Endothelial cell (in vitro differentiated cells): ENCODE measurements around the gene DHX9. TPM values are rescaled to one million over a fixed set of nuclear protein-coding genes. Genes with fewer than 3 reads are reported as not detected.

Source experiments
- DNase-seq: peaks from one replicate; pipeline ENCODE4 v3.0.0; 2021; ENCODE audit warnings: low spot score
- H3K27ac Mint-ChIP-seq: one replicate; pipeline ENCODE4 v1.8.0; 2021; ENCODE audit warnings: mixed read lengths, inconsistent platforms; ENCODE audit not compliant: unreplicated experiment
- H3K27me3 Mint-ChIP-seq: one replicate; pipeline ENCODE4 v1.8.0; 2021; ENCODE audit warnings: mild to moderate bottlenecking, moderate library complexity, mixed read lengths, inconsistent platforms; ENCODE audit not compliant: unreplicated experiment
- H3K36me3 Mint-ChIP-seq: one replicate; pipeline ENCODE4 v1.8.0; 2021; ENCODE audit warnings: mild to moderate bottlenecking, low read depth, mixed read lengths, inconsistent platforms; ENCODE audit not compliant: unreplicated experiment
- H3K4me1 Mint-ChIP-seq: one replicate; pipeline ENCODE4 v1.8.0; 2021; ENCODE audit warnings: mild to moderate bottlenecking, mixed read lengths, inconsistent platforms; ENCODE audit not compliant: unreplicated experiment
- H3K4me3 Mint-ChIP-seq: one replicate; pipeline ENCODE4 v1.8.0; 2021; ENCODE audit warnings: mild to moderate bottlenecking, mixed read lengths, inconsistent platforms; ENCODE audit not compliant: unreplicated experiment
- H3K9me3 Mint-ChIP-seq: one replicate; pipeline ENCODE4 v1.8.0; 2021; ENCODE audit warnings: mixed read lengths, inconsistent platforms; ENCODE audit not compliant: unreplicated experiment
- long read RNA-seq: library from polyadenylated mRNA; unstranded; transcript quantifications from one replicate; pipeline ENCODE4 v2.0.0, GENCODE V29; 2020; ENCODE audit not compliant: unreplicated experiment
- total RNA-seq: library from RNA; stranded (reverse); fragmentation: NEBNext Ultra II Directional; extraction: Animal tissue kit (Norgen Biotek cat#: 25700); gene quantifications from one replicate; pipeline ENCODE4 v1.2.1, GENCODE V29; 2021; ENCODE audit not compliant: unreplicated experiment
- TF ChIP-seq, protein P1 (sequence below): fragments of 200-600 bp; sonication (generic); IDR thresholded peaks from one replicate; pipeline ENCODE4 v1.5.0; 2021; ENCODE audit warnings: antibody characterized with exemption; ENCODE audit not compliant: unreplicated experiment

DHX9 gene
- total RNA-seq = 182 TPM
- long read RNA-seq, full-length matches to known transcripts = 17 of 27 reads
- long read RNA-seq, partial matches to known transcripts = 7 of 27 reads
- long read RNA-seq, other reads (novel, unspliced or antisense) = 3 of 27 reads

DNA sequence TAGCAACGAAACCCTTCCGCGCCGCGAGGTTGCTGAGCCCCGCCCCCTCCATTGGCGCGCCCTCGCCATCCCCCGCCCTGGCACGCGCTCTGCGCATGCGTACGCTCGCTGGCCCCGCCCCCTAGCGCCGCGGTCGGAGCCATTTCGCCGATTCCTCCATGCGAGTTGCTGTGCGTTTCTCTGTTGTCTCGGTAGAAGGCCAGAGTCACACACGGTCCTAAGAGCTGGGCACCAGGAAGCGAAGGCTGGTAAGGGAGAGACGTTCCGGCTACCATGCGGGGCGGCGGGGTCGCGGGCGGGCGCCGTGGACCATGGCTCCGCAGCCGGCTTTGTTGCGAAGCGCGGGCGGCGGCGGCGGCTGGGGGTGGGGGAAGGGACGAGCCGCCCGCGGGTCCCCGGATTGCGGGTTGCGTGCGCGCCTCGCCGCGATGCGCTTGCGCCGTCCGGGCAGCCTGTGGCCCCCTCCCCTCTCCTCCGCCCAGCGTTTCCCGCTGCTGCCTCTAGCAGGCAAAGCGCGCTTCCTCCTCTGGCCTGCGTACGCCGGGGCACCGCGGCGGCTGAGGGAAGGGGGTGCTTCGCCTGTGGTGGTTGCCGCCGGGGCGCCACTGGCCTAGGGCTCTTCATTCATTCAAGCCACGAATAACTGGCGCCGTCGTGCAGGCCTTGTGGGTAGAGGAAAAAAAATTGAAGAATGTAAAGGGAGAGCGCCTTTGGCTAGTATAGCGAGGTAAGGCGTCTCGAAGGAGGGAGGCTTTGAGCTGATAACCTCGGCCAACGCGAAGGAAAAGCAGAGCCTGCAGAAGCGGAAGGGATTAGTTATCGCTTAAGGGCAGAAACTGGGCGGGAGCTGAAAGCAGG is at the start of gene DHX9:
Gene DHX9 (plus strand): TSS at position 139 of the 858 bp plus-strand sequence. CDS start 3,220 bp downstream, outside the sequence.
- H3K9me3 Mint-ChIP-seq = no peaks in the 10 kb centered on the region

DNA sequence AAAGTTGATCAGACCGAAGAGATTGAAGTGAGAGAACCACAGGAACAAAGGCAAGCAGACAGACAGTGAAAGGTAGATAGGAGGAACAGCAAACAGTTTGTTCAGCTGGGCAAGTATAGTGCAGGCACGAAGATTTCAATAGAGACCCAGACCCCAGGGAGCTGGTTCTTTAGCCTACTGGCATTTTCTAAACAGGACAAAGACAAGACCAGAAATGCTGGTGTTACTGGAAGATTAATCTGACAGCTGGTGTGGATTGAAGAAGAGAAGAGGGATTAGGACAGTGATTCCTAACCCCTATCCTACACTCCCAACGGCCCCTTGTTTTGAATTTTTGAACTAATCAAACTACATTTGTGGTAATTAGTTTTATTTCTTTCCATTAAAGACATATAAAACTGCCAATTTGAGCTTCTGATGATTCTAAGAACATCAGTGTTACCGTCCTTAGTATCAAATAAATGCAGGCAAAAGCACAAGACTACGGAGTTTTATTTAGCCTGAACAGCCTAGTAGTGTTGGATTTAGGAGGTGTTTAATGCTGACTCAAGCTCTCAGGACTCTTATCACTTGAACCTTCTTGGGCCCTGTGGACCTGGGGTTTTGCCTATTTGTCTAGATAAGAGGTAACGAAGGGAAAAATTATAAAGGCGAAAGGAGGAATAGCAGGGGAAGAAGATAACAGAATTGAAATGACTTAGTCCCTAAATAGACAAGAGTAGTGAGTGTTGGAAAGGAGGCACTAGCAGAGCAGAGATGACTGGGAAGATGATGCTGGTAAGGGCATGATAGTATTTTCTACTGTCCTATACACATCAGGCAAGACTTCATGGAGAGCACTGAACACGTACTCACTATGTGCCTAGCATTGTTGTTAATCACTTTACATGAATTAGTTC is 47.6 kb upstream of the DHX9 start:
- no peak overlapping the region for H3K4me3 Mint-ChIP-seq

More for the DNA sequence above, at the start of gene DHX9:
- Mint-ChIP-seq H3K27me3 (peaks cover 12% of the 10 kb centered on the region), H3K4me1 (peaks cover 34% of the 10 kb centered on the region), H3K4me3 (peak within 1 kb of the TSS; percentile 100), H3K36me3 (peaks cover 13% of the 10 kb centered on the region), H3K27ac (peak within 1 kb of the TSS; percentile 98)
- TF ChIP-seq, protein P1, sequence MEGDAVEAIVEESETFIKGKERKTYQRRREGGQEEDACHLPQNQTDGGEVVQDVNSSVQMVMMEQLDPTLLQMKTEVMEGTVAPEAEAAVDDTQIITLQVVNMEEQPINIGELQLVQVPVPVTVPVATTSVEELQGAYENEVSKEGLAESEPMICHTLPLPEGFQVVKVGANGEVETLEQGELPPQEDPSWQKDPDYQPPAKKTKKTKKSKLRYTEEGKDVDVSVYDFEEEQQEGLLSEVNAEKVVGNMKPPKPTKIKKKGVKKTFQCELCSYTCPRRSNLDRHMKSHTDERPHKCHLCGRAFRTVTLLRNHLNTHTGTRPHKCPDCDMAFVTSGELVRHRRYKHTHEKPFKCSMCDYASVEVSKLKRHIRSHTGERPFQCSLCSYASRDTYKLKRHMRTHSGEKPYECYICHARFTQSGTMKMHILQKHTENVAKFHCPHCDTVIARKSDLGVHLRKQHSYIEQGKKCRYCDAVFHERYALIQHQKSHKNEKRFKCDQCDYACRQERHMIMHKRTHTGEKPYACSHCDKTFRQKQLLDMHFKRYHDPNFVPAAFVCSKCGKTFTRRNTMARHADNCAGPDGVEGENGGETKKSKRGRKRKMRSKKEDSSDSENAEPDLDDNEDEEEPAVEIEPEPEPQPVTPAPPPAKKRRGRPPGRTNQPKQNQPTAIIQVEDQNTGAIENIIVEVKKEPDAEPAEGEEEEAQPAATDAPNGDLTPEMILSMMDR = no peak
- peak; percentile 97 for DNase-seq

DNA sequence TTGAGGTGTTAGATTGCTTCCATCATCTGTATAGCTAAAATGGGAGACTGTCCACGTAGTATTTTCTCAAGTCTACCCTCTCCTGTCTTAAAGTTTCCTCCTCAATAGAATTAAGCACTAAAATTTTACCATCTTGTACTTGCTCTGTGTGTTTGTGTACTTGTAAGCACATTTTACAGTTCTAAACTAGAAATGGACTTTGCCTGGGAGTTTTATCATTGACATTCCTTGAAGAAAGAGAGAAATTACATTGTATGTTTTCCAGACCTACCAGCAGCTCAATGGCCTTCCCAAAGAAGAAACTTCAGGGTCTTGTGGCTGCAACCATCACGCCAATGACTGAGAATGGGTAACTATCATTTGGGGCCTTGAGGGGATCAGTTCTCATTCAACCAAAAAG is 45.1 kb upstream of the DHX9 start:
- Mint-ChIP-seq H3K27me3 (peaks cover 2% of the 10 kb centered on the region), H3K9me3 (no peaks in the 10 kb centered on the region), H3K27ac (no peak overlapping the region), H3K36me3 (no peaks in the 10 kb centered on the region), H3K4me3 (peak overlapping the region; percentile 35), H3K4me1 (peaks cover 5% of the 10 kb centered on the region)
- TF ChIP-seq, protein P1 = no peak
- no peak for DNase-seq

More for the DNA sequence above, 47.6 kb upstream of the DHX9 start:
- peaks cover 6% of the 10 kb centered on the region for H3K4me1 Mint-ChIP-seq
- no peaks in the 10 kb centered on the region for H3K9me3 Mint-ChIP-seq
- H3K27me3 Mint-ChIP-seq = peaks cover 4% of the 10 kb centered on the region
- H3K36me3 Mint-ChIP-seq = no peaks in the 10 kb centered on the region
- H3K27ac Mint-ChIP-seq = no peak overlapping the region
- TF ChIP-seq, protein P1 = no peak
- DNase-seq = no peak

DNA sequence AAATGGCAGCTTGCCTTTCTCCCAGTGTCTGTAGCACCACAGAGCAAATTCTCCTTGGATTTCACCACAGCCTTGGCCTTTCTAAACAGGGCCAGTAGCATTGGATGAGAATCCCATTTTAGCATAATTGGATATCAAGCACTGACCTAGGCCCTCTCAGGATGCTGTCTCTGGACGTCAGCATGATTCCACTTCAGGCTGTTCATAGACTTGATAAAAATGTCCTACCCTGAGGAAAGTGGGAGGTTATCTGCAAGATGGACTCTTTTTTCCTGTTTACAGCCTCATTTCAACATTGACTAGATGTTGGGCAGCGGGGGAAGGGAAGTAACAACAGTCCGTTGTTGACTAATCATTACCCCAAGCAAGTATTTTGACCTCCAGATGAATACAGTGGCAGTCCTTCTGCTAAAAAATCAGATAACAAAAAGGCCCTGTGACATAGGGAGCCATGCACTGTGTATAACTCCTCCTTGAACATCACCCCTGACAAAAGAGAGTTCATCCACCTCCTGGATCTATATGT is 44.4 kb upstream of the DHX9 start:
- Mint-ChIP-seq H3K27me3 (peaks cover 2% of the 10 kb centered on the region), H3K9me3 (no peaks in the 10 kb centered on the region), H3K27ac (no peak overlapping the region), H3K36me3 (no peaks in the 10 kb centered on the region), H3K4me1 (peaks cover 4% of the 10 kb centered on the region), H3K4me3 (no peak overlapping the region)
- no peak for DNase-seq
- TF ChIP-seq, protein P1 = no peak
